AG10803 (cell line): Measurements from ENCODE around the gene KLHL29.

Experiments
- DNase-seq: peaks from one replicate; pipeline ENCODE4 v3.0.0; 2010; ENCODE audit warnings: low read depth
- H3K4me3 ChIP-seq: 2 replicates; pipeline ENCODE4 v1.5.1; 2011; ENCODE audit warnings: mild to moderate bottlenecking, low read length, control low read depth
- CTCF ChIP-seq: conservative IDR thresholded peaks from 2 replicates; pipeline ENCODE4 v1.5.1; 2011; ENCODE audit warnings: mild to moderate bottlenecking, low read length, control low read depth, inconsistent platforms

Gene KLHL29

GRCh38 chr2:23627236-23628009, 242.4 kb downstream of the KLHL29 start:
- DNase-seq, result no peak
- TF ChIP-seq CTCF, result no peak
- H3K4me3 ChIP-seq, result no peak overlapping the region

- TF ChIP-seq CTCF, result no peak
Observed at GRCh38 chr2:23628926-23629771, 244.2 kb downstream of the KLHL29 start.

GRCh38 chr2:23629772-23630480, 244.9 kb downstream of the KLHL29 start:
- no peak for DNase-seq
- TF ChIP-seq CTCF, result no peak
- no peak overlapping the region for H3K4me3 ChIP-seq

More at GRCh38 chr2:23628926-23629771, 244.2 kb downstream of the KLHL29 start:
- no peak for DNase-seq
- no peak overlapping the region for H3K4me3 ChIP-seq

GRCh38 chr2:23630961-23631360, 246.0 kb downstream of the KLHL29 start:
- TF ChIP-seq CTCF, result no peak
- DNase-seq, result no peak
- no peak overlapping the region for H3K4me3 ChIP-seq

GRCh38 chr2:23631389-23631788, 246.4 kb downstream of the KLHL29 start:
- H3K4me3 ChIP-seq, result no peak overlapping the region
- TF ChIP-seq CTCF, result no peak
- DNase-seq, result no peak

GRCh38 chr2:23632386-23632785, 247.4 kb downstream of the KLHL29 start:
- no peak overlapping the region for H3K4me3 ChIP-seq
- no peak for DNase-seq
- TF ChIP-seq CTCF, result no peak
